Right ventricle myocardium superior (tissue), 1 donor: Measurements from ENCODE around the gene SMC3. TPM values are rescaled to one million over a fixed set of nuclear protein-coding genes. Genes with fewer than 3 reads are reported as not detected.

Experiments
- ATAC-seq: fragments of 200-7000 bp; cut with Tn5 transposase; one replicate; pipeline ENCODE4 v1.9.1; 2020; ENCODE audit warnings: mild to moderate bottlenecking; ENCODE audit not compliant: poor library complexity
- DNase-seq: peaks from one replicate; pipeline ENCODE4 v3.0.0-alpha.2; 2020
- intact Hi-C: fragments of 100-400 bp; cut with DNase I; formaldehyde crosslinking; loops from one replicate; pipeline ENCODE4 v1.11.2; 2022
- total RNA-seq: library from RNA; stranded (reverse); fragmentation: NEBNext Ultra II Directional; extraction: Animal tissue kit (Norgen Biotek cat#: 25700); gene quantifications from one replicate; pipeline ENCODE4 v1.2.1, GENCODE V29; 2021
- donor health status: DM: no; HTN: yes; CAD: no; lungs with severe emphysema.

The SMC3 gene
- total RNA-seq, 1 donor from 2014 or later, result 20.3 TPM

DNA sequence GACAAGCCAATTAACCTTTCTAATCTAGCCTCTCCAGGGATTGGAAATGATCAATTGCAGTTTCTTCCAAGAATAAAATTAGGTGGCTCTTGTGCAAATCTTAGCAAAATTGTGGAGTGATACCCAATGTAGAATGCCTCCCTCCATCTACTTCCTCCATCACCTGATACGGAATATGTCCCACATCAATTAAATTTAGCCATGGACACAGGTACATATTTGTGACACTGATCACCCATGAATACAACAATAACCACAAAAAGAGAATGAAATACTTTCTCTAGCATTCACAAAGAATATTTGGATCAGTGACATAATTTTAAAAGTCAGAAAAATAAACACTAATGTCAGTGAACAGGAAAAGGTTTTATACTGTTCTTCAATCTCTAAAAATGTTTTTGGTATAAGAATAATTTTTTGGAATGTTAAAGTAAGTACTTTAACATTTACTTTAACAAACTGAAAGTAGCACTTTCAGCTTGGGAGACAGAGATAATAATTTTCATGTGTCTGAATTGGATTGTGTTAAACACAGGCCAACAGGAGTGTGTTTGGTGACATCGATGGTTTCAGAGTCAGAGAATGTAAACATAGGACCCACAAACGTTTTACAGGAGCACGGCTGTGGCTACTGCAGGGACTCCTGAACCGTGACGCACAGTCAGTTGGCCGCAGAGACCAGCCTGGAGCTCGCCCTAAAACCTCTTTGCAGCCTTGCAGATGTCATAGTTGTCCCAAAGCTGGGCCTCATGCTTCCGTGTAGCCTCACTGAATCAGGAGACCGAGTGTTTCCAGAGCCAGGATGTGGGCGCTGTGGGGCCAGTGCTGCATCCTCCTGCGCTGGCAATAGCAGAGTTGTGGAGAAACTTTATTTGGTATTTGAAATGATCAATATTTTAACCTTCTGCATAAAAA is 83.8 kb downstream of the SMC3 start:
- peak; percentile 69 for ATAC-seq
- no peak for DNase-seq
- intact Hi-C loops, result no loop called here

DNA sequence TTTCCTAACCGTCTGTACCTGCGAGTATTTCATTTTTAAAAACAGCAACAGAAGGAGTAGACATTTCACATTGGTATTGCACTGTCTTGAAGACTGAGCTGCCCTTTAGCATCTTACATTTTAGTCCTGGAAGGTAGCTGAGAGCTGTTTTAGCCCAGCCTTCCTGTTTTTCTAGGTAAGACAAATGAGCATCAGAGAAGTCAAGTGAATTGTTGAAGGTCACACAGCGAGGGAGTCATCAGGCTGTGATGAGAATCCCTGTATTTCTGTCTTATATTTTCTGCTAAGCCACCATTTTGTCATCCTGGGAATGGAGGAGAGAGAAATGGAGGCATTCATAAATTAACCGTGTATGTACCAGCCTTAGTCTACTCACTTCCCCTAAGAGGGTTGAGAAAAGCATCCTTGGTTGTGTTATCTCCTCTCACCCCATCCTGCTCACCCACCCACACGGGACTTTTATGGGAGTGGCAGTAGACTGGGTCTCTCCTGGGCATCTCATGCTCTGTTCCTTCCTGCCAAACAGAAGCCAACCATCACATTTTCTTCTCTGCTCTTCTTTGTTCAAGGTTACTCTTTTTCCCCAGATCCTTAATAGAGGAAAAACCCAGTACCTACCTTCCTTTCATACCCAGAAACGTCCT is 85.1 kb downstream of the SMC3 start:
- no peak for ATAC-seq
- DNase-seq, result no peak
- intact Hi-C loops, result no loop called here

Other genes starting within 250 kb of the SMC3 start
- gene DUSP5, start 69.8 kb upstream of the SMC3 start, total RNA-seq, result 6.8 TPM
- 103 TPM for gene RBM20, start 76.6 kb downstream of the SMC3 start, total RNA-seq